Fibroblast of the aortic adventitia (primary cell): ENCODE measurements around the gene SNX32. TPM values are rescaled to one million over a fixed set of nuclear protein-coding genes. Genes with fewer than 3 reads are reported as not detected.

Experiments
- DNase-seq: peaks from one replicate; pipeline ENCODE4 v3.0.0-alpha.2; 2010; ENCODE audit warnings: low read depth
- H3K4me3 ChIP-seq: 2 replicates; pipeline ENCODE4 v1.5.1; 2011; ENCODE audit warnings: low read depth, mild to moderate bottlenecking, control low read depth, low read length, moderate library complexity
- CTCF ChIP-seq: IDR thresholded peaks from 2 replicates; pipeline ENCODE4 v1.5.1; 2011; ENCODE audit warnings: mild to moderate bottlenecking, low read length, control low read depth, inconsistent platforms; ENCODE audit not compliant: insufficient read depth
- total RNA-seq: library from RNA; depleted of rRNA; stranded (reverse); fragments of >200 nt; gene quantifications from 2 replicates; pipeline ENCODE4 v1.2.3, GENCODE V29; 2012; ENCODE audit warnings: low replicate concordance

The SNX32 gene
- total RNA-seq, 1 donor, result 1.6 TPM

- H3K4me3 ChIP-seq, result no peak overlapping the region
- DNase-seq, result no peak
- no peak for TF ChIP-seq CTCF
These were observed 48.6 kb downstream of the SNX32 start for GRCh38 chr11:65882120-65883057.

GRCh38 chr11:65883058-65883761, 49.4 kb downstream of the SNX32 start:
- TF ChIP-seq CTCF, result no peak
- no peak overlapping the region for H3K4me3 ChIP-seq
- DNase-seq, result no peak

- DNase-seq, result no peak
- no peak overlapping the region for H3K4me3 ChIP-seq
- TF ChIP-seq CTCF, result no peak
These were observed 50.3 kb downstream of the SNX32 start for GRCh38 chr11:65883786-65884715.

GRCh38 chr11:65884716-65885092, 50.9 kb downstream of the SNX32 start:
- peak; percentile 73 for DNase-seq
- H3K4me3 ChIP-seq, result no peak overlapping the region
- TF ChIP-seq CTCF, result peak; percentile 99

- DNase-seq, result no peak
- TF ChIP-seq CTCF, result no peak
- H3K4me3 ChIP-seq, result no peak overlapping the region
These were observed 51.5 kb downstream of the SNX32 start for GRCh38 chr11:65885231-65885630.

GRCh38 chr11:65885808-65886536, 52.2 kb downstream of the SNX32 start:
- TF ChIP-seq CTCF, result no peak
- DNase-seq, result no peak
- no peak overlapping the region for H3K4me3 ChIP-seq
